Activated CD8-positive, alpha-beta T cell treated with anti-CD3 and anti-CD28 coated beads, Interleukin-2, amount 10 ng/mL, durations not matched to agents 7 days and 5 days (primary cell): ENCODE results near the gene VRK2. TPM values are rescaled to one million over a fixed set of nuclear protein-coding genes. Genes with fewer than 3 reads are reported as not detected.

Source experiments
- ATAC-seq: fragments of 150-1000 bp; cut with Tn5 transposase; one replicate; pipeline ENCODE4 v1.10.0; 2021; ENCODE audit warnings: moderate library complexity
- CTCF ChIA-PET: fragments of 350-600 bp; sonication (Branson Sonifier 250); formaldehyde crosslinking; loops from one replicate; lab custom pipeline; 2021; ENCODE audit warnings: antibody characterized with exemption; lab: Charles Lee
- POLR2A ChIA-PET: fragments of 350-600 bp; sonication (Branson Sonifier 250); formaldehyde crosslinking; loops from one replicate; lab custom pipeline; 2021; ENCODE audit warnings: antibody characterized with exemption; lab: Charles Lee
- DNase-seq: peaks from one replicate; pipeline ENCODE4 v3.0.0-alpha.2; 2020
- H3K27ac Mint-ChIP-seq: one replicate; pipeline ENCODE4 v1.8.0; 2021; ENCODE audit warnings: mild to moderate bottlenecking, mixed read lengths
- H3K27me3 Mint-ChIP-seq: one replicate; pipeline ENCODE4 v1.8.0; 2021; ENCODE audit warnings: low read depth, mixed read lengths
- H3K36me3 Mint-ChIP-seq: one replicate; pipeline ENCODE4 v1.8.0; 2021; ENCODE audit warnings: low read depth, mixed read lengths
- H3K4me1 Mint-ChIP-seq: one replicate; pipeline ENCODE4 v1.8.0; 2021; ENCODE audit warnings: low read depth, mixed read lengths
- H3K4me3 Mint-ChIP-seq: one replicate; pipeline ENCODE4 v1.8.0; 2021; ENCODE audit warnings: mild to moderate bottlenecking, mixed read lengths
- H3K9me3 Mint-ChIP-seq: one replicate; pipeline ENCODE4 v1.8.0; 2022; ENCODE audit warnings: mixed read lengths; ENCODE audit not compliant: insufficient read depth
- total RNA-seq, 2 experiments: library from RNA; stranded (reverse); gene quantifications; one replicate each; pipeline ENCODE4 v1.2.3, GENCODE V29; 2021

The VRK2 gene
- 10 to 100 TPM; 24.1 to 26.0 TPM for total RNA-seq

DNA sequence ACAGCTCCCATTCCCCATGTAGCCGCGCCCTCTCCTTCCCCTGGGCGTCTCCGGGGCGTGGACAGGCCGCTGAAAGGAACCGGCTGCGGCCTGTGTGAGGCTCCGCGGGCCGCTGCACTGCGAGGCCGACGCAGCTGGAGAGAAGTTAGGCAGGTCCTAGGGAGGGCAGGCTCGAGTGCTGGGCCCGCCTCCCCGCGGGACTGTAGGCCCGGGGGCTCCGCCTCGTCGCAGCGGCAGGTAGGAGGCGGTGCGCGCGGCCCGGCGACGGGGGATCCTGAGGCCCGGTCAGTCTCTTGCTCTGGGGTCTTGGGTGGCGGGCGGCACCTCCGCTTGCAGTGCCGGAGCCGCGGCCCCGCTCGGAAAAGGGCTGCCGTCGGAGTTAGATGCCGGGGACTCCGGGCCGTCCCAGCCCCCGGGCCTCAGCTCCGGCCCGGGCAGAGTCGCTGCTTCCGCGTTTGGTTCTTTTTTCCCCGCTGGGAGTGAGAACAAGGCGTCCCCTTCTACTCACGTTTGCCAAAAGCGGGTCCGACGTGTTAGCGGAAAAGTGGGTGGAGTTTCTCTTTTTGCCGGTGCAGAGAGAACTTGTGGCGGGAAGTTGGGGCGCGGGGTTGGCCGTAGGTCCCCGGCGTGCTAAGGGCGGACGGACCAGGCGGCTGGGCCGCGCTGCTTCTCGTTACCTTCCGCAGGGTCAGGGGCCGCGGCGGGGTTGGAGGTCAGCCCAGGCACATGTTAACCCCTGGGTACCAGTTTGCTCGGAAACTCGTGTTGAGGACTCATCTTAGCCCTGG is at the start of gene VRK2:
Gene VRK2, plus strand, starts transcription at position 222 of the 788 bp plus-strand sequence. CDS start 2,026 bp downstream, outside the sequence.
- H3K27ac Mint-ChIP-seq, result peak within 1 kb of the TSS; percentile 96
- DNase-seq, result peak; percentile 91
- peak; percentile 96 for ATAC-seq
- POLR2A ChIA-PET, result interaction anchor here (0.7 to 2.2 kb wide), 8 partner anchors 8 to 138 kb away, joined by 3 to 11 read pairs (median 6); no protein-coding TSS in a partner anchor
- peaks cover 28% of the 10 kb centered on the region for H3K36me3 Mint-ChIP-seq
- H3K4me1 Mint-ChIP-seq, result peaks cover 36% of the 10 kb centered on the region
- no peaks in the 10 kb centered on the region for H3K9me3 Mint-ChIP-seq
- peak within 1 kb of the TSS; percentile 86 for H3K4me3 Mint-ChIP-seq
- CTCF ChIA-PET, result interaction anchor here (1.5 kb wide), 1 partner anchor 13 kb away, joined by 3 read pairs; no protein-coding TSS in a partner anchor
- no peaks in the 10 kb centered on the region for H3K27me3 Mint-ChIP-seq

DNA sequence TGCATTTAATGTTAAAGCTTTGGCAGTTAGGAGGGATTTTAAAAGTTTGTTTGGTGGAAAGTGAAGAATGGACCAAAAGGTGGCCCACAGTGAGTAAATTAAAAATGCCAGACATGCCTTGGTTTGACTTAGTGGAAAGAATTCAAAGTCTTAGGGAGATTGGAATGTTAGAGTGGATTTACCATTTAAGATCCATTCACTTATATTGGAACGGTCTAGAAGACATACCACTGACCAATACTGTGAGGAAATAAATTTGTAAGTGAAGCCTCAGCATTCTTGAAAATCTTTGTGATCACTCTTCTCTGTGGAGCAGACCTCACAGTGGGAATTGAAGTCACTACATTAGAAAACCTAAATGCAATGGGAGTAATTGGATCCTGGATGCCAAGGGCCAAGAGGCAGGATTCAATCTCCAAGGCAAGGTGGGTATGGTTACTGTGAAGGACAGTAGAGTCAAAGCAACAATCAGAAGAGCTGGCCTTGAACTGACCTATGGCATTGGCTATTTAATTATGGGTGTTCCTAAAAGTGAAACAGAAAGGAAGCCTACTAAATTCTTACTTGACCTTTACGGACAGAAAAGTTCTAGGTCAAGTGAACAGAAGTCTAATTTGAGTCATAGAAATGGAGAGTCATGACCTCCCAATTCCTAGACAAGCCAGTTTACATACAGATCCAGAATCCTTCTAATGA is 40.2 kb upstream of the VRK2 start:
- H3K36me3 Mint-ChIP-seq, result no peaks in the 10 kb centered on the region
- no peak for ATAC-seq
- no peak for DNase-seq
- CTCF ChIA-PET, result no interaction called here
- no peaks in the 10 kb centered on the region for H3K9me3 Mint-ChIP-seq
- no peak overlapping the region for H3K27ac Mint-ChIP-seq
- no peaks in the 10 kb centered on the region for H3K4me1 Mint-ChIP-seq
- no peaks in the 10 kb centered on the region for H3K27me3 Mint-ChIP-seq
- no peak overlapping the region for H3K4me3 Mint-ChIP-seq
- POLR2A ChIA-PET, result no interaction called here

DNA sequence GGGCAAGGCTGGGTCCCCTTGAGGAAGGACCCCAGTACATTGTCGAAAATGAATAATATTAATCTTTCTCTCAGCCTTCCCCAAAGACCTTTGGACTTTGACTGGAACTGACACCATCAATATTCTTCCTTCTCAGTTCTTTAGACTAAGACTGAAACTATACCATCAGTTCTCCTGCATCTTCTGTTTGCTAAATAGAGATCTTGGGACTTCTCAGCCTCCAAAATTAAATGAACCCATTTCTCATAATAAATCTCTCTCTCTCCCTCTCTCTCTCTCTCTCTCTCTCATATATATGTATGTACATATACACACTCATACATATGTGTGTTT is 39.7 kb upstream of the VRK2 start:
- ChIA-PET POLR2A (no interaction called here), CTCF (no interaction called here)
- Mint-ChIP-seq H3K27ac (no peak overlapping the region), H3K27me3 (no peaks in the 10 kb centered on the region), H3K4me3 (no peak overlapping the region), H3K4me1 (no peaks in the 10 kb centered on the region), H3K9me3 (no peaks in the 10 kb centered on the region), H3K36me3 (no peaks in the 10 kb centered on the region)
- ATAC-seq (no peak), DNase-seq (no peak)

DNA sequence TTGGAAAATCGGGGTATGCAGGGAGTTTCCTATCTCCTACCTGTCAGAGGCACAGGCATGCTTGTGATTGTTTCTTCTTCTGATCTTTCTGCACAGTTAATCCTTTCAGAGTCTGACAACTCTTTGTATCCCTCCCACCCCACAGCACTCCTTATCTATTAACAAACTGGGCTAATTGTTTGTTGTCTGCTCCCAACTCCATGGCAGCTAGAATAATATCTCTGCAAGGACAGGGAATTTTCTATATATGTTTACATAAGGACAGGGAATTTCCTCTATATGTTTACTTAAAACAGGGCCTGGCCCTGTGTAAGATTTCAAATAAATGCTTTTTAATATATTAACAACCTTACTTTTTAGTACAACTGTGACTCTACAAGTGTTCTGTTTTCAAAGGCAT is 36.0 kb upstream of the VRK2 start:
- ATAC-seq (no peak), DNase-seq (no peak)
- ChIA-PET POLR2A (no interaction called here), CTCF (no interaction called here)
- H3K9me3 Mint-ChIP-seq, result peaks cover 12% of the 10 kb centered on the region
- H3K27ac Mint-ChIP-seq, result no peak overlapping the region
- no peaks in the 10 kb centered on the region for H3K27me3 Mint-ChIP-seq
- no peaks in the 10 kb centered on the region for H3K4me1 Mint-ChIP-seq
- H3K36me3 Mint-ChIP-seq, result no peaks in the 10 kb centered on the region
- H3K4me3 Mint-ChIP-seq, result no peak overlapping the region

DNA sequence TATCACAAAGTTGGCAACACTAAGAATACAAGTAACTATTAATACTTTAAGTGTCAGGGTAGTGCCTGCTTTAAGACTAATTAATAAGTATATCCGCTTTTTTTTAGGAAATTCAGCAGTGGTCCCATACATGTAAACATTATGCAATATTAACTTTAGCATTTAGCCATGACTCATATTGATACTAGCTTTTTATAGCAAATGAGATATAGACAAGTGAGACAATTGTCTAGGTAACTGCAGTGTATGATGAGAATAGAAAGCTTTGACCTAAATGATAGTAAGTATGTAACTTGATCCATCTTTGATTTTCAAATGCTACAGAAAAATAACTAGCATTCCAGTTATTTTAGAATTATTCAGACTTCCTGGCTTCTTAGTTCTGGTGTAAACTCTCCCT is 27.4 kb upstream of the VRK2 start:
- ATAC-seq (no peak), DNase-seq (no peak)
- Mint-ChIP-seq H3K27ac (no peak overlapping the region), H3K9me3 (peaks cover 13% of the 10 kb centered on the region), H3K36me3 (no peaks in the 10 kb centered on the region), H3K4me3 (no peak overlapping the region), H3K27me3 (no peaks in the 10 kb centered on the region), H3K4me1 (peaks cover 7% of the 10 kb centered on the region)
- POLR2A ChIA-PET, result no interaction called here
- CTCF ChIA-PET, result no interaction called here

DNA sequence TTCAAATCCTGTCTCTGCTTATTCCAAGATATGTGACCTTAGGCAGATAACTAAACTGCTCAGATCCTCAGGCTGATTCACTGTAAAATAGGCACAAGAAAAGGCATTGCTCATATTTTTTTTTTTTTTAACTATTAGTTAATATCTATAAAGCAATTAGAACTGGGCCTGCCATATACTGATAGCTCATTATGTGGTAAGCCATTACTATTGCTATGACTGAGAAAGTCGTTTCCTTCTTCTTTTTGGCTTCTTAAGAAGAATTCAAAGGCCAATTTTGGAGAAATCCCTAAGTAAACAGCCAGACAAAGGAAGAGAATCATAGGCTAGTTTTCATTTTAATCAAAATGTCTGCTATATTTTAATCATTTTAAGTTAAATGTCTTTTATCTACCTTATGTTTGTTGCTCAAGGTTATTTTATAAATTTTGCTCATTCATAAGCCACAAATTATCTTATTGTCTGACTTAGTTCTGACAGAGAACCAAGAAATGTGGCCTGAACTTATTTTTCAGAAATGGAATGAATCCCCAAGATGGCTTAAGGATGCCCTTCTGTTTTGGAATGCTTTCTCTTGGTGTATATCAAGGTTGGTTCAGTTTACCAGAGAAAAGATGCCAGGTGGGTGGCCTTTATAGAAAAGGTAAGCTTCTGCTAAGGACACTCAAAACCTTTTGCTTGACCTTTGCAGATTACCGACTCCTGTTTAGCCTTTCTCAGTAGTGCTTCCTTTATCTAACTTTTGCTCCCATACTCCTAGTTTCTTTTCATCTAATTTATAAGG is 21.3 kb upstream of the VRK2 start:
- ChIA-PET CTCF (no interaction called here), POLR2A (no interaction called here)
- no peak overlapping the region for H3K4me3 Mint-ChIP-seq
- H3K36me3 Mint-ChIP-seq, result no peaks in the 10 kb centered on the region
- no peaks in the 10 kb centered on the region for H3K27me3 Mint-ChIP-seq
- no peak for ATAC-seq
- no peak overlapping the region for H3K27ac Mint-ChIP-seq
- no peak for DNase-seq
- H3K4me1 Mint-ChIP-seq, result peaks cover 7% of the 10 kb centered on the region
- no peaks in the 10 kb centered on the region for H3K9me3 Mint-ChIP-seq

DNA sequence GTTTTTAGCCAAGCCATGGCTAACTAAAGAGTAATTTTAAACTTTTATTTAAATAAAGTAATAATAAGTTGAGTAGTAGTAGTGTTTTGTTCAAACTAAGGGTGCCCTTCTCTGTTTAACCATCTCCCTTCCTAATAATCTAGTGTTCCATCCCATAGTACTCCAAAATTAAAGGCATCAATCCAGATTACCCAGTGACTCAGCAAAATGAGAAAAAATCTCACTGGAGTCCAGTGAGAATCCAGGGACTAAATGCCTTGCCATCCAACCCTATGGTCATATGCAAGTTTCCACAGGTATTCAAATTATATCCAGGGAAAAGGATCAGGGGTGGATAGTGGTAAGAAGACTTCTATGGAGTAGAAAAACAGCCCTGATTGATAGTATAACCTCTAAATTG is 19.6 kb upstream of the VRK2 start:
- H3K4me1 Mint-ChIP-seq, result peaks cover 7% of the 10 kb centered on the region

DNA sequence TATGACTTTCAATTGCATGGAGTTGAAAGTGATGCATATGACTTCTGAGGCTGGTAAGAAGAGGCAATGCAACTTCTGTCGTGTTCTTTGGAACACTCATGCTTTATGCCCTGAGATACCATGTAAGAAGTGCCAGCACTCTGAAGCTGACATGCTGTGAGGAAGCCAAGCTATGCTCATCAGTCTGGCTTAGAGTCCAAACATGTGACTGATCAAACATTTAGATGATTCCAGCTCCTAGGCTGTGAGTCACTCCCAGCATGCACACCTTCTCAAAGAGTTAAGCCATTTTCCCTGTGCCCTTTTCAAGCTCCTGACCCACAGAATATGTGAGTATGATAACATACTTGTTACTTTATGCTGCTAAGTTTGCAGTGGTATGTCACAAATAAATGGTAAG is 15.8 kb upstream of the VRK2 start:
- Mint-ChIP-seq H3K36me3 (peaks cover 2% of the 10 kb centered on the region), H3K27ac (no peak overlapping the region), H3K4me3 (no peak overlapping the region), H3K27me3 (no peaks in the 10 kb centered on the region), H3K9me3 (no peaks in the 10 kb centered on the region), H3K4me1 (no peaks in the 10 kb centered on the region)
- ATAC-seq (no peak), DNase-seq (no peak)
- CTCF ChIA-PET, result interaction anchor here (0.7 kb wide), 1 partner anchor 29 kb away, joined by 3 read pairs; no protein-coding TSS in a partner anchor
- POLR2A ChIA-PET, result no interaction called here

More for the DNA sequence above, 19.6 kb upstream of the VRK2 start:
- no peak for ATAC-seq
- ChIA-PET CTCF (no interaction called here), POLR2A (no interaction called here)
- Mint-ChIP-seq H3K4me3 (no peak overlapping the region), H3K36me3 (no peaks in the 10 kb centered on the region), H3K9me3 (no peaks in the 10 kb centered on the region), H3K27me3 (no peaks in the 10 kb centered on the region), H3K27ac (no peak overlapping the region)
- DNase-seq, result no peak

DNA sequence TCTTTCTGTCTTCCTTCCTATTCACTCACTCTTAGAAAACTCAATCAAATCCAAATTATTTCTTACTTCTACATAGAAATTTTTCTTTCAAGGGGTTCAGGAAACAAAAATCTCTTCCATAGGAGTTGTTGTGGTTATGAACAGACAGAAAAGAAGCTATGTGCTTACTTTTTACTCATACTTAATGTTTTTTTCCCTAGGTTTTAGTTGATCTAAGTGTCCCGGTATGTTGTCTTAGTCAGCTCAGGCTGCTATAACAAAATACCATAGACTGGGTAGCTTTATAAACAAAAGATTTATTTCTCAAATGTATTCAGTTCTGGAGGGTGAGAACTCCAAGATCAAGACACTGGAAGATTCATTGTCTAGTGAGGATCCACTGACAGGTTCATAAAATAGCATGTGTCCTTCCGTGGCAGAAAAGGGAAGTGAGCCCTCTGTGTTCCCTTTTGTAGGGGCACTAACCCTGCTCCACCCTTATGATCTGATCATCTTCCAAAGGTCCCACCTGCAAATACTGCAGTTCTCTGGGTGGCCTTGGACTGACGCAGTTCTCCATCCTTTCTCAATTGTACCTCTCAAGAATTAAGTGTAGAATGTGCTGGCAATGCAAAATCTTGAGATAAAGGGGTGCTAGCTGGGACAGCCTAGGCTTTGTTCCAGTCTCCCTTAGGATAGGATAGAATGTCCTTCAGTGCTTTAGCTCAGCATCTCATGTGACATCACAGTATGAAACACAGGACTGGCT is 14.4 kb upstream of the VRK2 start:
- no peak for ATAC-seq
- POLR2A ChIA-PET, result no interaction called here

DNA sequence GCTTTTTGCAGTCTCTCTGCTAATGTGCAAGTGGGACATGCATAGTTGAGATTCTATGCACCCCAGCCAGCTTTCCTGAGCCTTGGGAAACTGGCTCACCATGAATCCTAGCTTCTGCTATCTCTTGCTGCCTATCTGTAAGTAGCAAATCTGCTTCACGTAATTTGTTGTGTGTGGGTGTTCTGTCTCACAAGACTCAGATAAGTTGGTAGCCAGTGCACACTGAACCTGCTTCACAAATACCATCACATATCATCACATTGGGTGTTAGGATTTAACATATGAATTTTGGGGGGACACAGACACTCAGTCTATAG is 13.9 kb upstream of the VRK2 start:
- H3K4me3 Mint-ChIP-seq, result no peak overlapping the region
- H3K27ac Mint-ChIP-seq, result no peak overlapping the region
- ChIA-PET CTCF (interaction anchor here (1.5 kb wide), 1 partner anchor 11 kb away, joined by 3 read pairs; no protein-coding TSS in a partner anchor), POLR2A (no interaction called here)
- no peaks in the 10 kb centered on the region for H3K9me3 Mint-ChIP-seq
- H3K27me3 Mint-ChIP-seq, result no peaks in the 10 kb centered on the region
- ATAC-seq, result no peak
- peaks cover 2% of the 10 kb centered on the region for H3K36me3 Mint-ChIP-seq
- H3K4me1 Mint-ChIP-seq, result no peaks in the 10 kb centered on the region
- no peak for DNase-seq

More for the DNA sequence above, 14.4 kb upstream of the VRK2 start:
- H3K27me3 Mint-ChIP-seq, result no peaks in the 10 kb centered on the region
- no peak overlapping the region for H3K4me3 Mint-ChIP-seq
- H3K9me3 Mint-ChIP-seq, result no peaks in the 10 kb centered on the region
- DNase-seq, result no peak
- no peaks in the 10 kb centered on the region for H3K4me1 Mint-ChIP-seq
- H3K36me3 Mint-ChIP-seq, result peaks cover 2% of the 10 kb centered on the region
- no peak overlapping the region for H3K27ac Mint-ChIP-seq
- CTCF ChIA-PET, result interaction anchor here (1.5 kb wide), 1 partner anchor 11 kb away, joined by 3 read pairs; no protein-coding TSS in a partner anchor

DNA sequence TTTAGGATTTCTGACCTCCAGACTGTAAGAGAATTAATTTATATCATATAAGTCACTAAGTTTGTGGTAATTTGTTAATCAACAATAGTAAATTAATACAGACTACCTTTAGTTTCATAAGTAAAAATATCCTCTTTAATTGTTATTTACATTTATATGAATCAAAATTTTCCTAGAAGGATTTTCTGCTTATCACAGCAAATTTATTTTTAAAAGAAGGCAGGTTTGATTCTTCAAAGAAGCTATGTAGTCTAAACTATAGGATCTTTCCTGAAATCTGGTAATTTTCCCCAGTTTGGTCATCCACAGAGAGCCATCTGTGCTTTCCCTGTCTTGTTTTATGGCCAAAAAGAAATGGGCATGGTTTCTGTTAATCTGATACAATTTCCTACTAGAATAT is 13.1 kb upstream of the VRK2 start:
- no peaks in the 10 kb centered on the region for H3K27me3 Mint-ChIP-seq
- ChIA-PET POLR2A (no interaction called here), CTCF (interaction anchor here (1.5 kb wide), 1 partner anchor 10 kb away, joined by 3 read pairs; no protein-coding TSS in a partner anchor)
- DNase-seq (no peak), ATAC-seq (no peak)
- no peaks in the 10 kb centered on the region for H3K4me1 Mint-ChIP-seq
- no peaks in the 10 kb centered on the region for H3K9me3 Mint-ChIP-seq
- no peak overlapping the region for H3K4me3 Mint-ChIP-seq
- H3K27ac Mint-ChIP-seq, result no peak overlapping the region
- H3K36me3 Mint-ChIP-seq, result peaks cover 7% of the 10 kb centered on the region
